Measurements from ENCODE around the gene LTBR. TPM values are rescaled to one million over a fixed set of nuclear protein-coding genes. Genes with fewer than 3 reads are reported as not detected.

The LTBR gene
- total and polyA plus RNA-seq, 2 of the 4 experiments (the other 2 are of a cell fraction), result 19.7 to 62.5 TPM

DNA sequence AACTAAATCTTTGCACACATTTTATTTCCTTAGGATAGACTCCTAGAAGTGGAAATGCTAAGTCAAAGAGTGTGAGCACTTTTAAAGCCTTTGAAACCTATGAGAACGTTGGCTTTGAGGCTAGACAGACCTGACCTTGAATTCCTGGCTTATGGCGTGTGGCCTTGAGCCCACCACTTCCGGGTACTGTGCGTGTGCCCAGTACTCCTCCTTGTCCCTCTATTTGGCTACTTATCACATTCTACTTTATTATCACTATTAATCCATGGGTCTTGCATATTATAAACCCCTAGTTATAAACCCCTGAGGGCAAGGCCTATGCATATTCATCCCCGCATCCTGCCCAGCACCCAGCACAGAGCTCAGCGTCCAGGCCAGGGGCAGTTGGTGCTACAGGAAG is 34.8 kb downstream of the LTBR start:
- Histone ChIP-seq H4K20me1 (ENCODE audit: insufficient read depth, low read length) (no peaks in the 10 kb centered on the region), H3K4me3 (ENCODE audit: insufficient read depth, low read depth, low read length) (no peak overlapping the region), H3K56ac (ENCODE audit: extremely low read depth, insufficient read depth, low read length) (no peak overlapping the region), H3K9me1 (ENCODE audit: insufficient read depth, low read length) (peaks cover 10% of the 10 kb centered on the region; the same call in 1 of the 2 replicates), H3K36me3 (ENCODE audit: control insufficient read depth, insufficient read depth, low read length) (no peaks in the 10 kb centered on the region), H2BK120ac (ENCODE audit: low read depth, low read length) (no peak overlapping the region), H4K5ac (ENCODE audit: low read depth, low read length) (no peak overlapping the region), H3K23ac (ENCODE audit: low read depth, low read length) (no peak overlapping the region), H2AK5ac (ENCODE audit: low read depth, low read length) (no peak overlapping the region; the same call in 1 of the 2 replicates), H3K18ac (ENCODE audit: low read depth, low read length) (no peak overlapping the region), H3K9me3 (ENCODE audit: control insufficient read depth, insufficient read depth, low read length) (no peaks in the 10 kb centered on the region), H2BK20ac (ENCODE audit: low read depth, low read length) (no peak overlapping the region), H3K14ac (replicated peaks; ENCODE audit: low read depth, low read length) (no peak overlapping the region), H3K9ac (ENCODE audit: low read depth, low read length) (no peak overlapping the region), H3K79me1 (ENCODE audit: low read depth in 1 of 2, low read length in 2 of 2) (no peaks in the 10 kb centered on the region), H3K27me3 (ENCODE audit: control insufficient read depth, insufficient read depth, low read length) (no peaks in the 10 kb centered on the region), H4K91ac (ENCODE audit: insufficient read depth, low read depth, low read length) (no peak overlapping the region), H2AFZ (replicated peaks; ENCODE audit: low read length, poor library complexity) (no peak overlapping the region), H4K8ac (ENCODE audit: low read depth in 2 of 2, low read length in 2 of 2) (no peak overlapping the region), H3K4me1 (ENCODE audit: control insufficient read depth, insufficient read depth, low read length) (no peaks in the 10 kb centered on the region), H3K27ac (ENCODE audit: insufficient read depth, low read length) (no peak overlapping the region), H2BK15ac (ENCODE audit: low read depth, low read length) (no peak overlapping the region), H2BK5ac (ENCODE audit: low read depth, low read length, poor library complexity, severe bottlenecking) (no peak overlapping the region), H3K4ac (ENCODE audit: low read depth, low read length) (no peak overlapping the region), H3K4me2 (ENCODE audit: low read depth, low read length) (no peak overlapping the region), H2AK9ac (replicated peaks; ENCODE audit: low read depth, low read length, poor library complexity) (no peak overlapping the region)
- ChIA-PET POLR2A (ENCODE audit: unreplicated experiment) (no interaction called here), CTCF (no interaction called here)
- ATAC-seq (ENCODE audit: low read depth) (no peak), DNase-seq (no peak)
- dilution Hi-C loops (cut with HindIII; ENCODE audit: low sequenced_read_pairs, unreplicated experiment), result no loop called here
- intact Hi-C loops (cut with micrococcal nuclease), result no loop called here
- WGBS, 2 experiments (ENCODE audit: extremely low coverage in 2 of 2, insufficient read length in 1 of 2), result 72% methylated on average over 6 of the region's 6 CpGs; no CpG with 5 or more reads in 1 of the 2 experiments
- TF ChIP-seq, protein P1, sequence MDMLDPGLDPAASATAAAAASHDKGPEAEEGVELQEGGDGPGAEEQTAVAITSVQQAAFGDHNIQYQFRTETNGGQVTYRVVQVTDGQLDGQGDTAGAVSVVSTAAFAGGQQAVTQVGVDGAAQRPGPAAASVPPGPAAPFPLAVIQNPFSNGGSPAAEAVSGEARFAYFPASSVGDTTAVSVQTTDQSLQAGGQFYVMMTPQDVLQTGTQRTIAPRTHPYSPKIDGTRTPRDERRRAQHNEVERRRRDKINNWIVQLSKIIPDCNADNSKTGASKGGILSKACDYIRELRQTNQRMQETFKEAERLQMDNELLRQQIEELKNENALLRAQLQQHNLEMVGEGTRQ (IDR thresholded peaks at IDR 0.05; ENCODE audit: low read depth, low read length), result no peak
- no peak for TF ChIP-seq SMC3 (IDR thresholded peaks at IDR 0.05; ENCODE audit: low read depth, low read length)
- TF ChIP-seq POLR2A (IDR thresholded peaks at IDR 0.05; ENCODE audit: low read depth, low read length), result no peak
- TF ChIP-seq NFE2L2 (IDR thresholded peaks at IDR 0.05; ENCODE audit: low read depth, low read length), result no peak
- TF ChIP-seq FOS (IDR thresholded peaks at IDR 0.05; ENCODE audit: low read depth, low read length), result no peak
- TF ChIP-seq MAFK (IDR thresholded peaks at IDR 0.05; ENCODE audit: low read depth, low read length), result no peak
- no peak for TF ChIP-seq RCOR1 (IDR thresholded peaks at IDR 0.05; ENCODE audit: insufficient replicate concordance, low read length)
- TF ChIP-seq, protein P2, sequence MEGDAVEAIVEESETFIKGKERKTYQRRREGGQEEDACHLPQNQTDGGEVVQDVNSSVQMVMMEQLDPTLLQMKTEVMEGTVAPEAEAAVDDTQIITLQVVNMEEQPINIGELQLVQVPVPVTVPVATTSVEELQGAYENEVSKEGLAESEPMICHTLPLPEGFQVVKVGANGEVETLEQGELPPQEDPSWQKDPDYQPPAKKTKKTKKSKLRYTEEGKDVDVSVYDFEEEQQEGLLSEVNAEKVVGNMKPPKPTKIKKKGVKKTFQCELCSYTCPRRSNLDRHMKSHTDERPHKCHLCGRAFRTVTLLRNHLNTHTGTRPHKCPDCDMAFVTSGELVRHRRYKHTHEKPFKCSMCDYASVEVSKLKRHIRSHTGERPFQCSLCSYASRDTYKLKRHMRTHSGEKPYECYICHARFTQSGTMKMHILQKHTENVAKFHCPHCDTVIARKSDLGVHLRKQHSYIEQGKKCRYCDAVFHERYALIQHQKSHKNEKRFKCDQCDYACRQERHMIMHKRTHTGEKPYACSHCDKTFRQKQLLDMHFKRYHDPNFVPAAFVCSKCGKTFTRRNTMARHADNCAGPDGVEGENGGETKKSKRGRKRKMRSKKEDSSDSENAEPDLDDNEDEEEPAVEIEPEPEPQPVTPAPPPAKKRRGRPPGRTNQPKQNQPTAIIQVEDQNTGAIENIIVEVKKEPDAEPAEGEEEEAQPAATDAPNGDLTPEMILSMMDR (conservative IDR thresholded peaks at IDR 0.05; ENCODE audit: low read depth, low read length), result no peak
- TF ChIP-seq CHD1 (IDR thresholded peaks at IDR 0.05; ENCODE audit: low read depth, low read length), result no peak
- no peak for TF ChIP-seq RAD21 (IDR thresholded peaks at IDR 0.05; ENCODE audit: low read length)
- TF ChIP-seq CEBPB (IDR thresholded peaks at IDR 0.05; ENCODE audit: low read depth, low read length), result no peak
- no peak for TF ChIP-seq RFX5 (IDR thresholded peaks at IDR 0.05; ENCODE audit: low read depth, low read length)
- TF ChIP-seq MAZ (IDR thresholded peaks at IDR 0.05; ENCODE audit: borderline replicate concordance, low read depth, low read length), result no peak
- TF ChIP-seq BHLHE40 (IDR thresholded peaks at IDR 0.05; ENCODE audit: low read depth, low read length), result no peak
- no peak for TF ChIP-seq MXI1 (IDR thresholded peaks at IDR 0.05; ENCODE audit: borderline replicate concordance, low read depth, low read length)
- TF ChIP-seq, protein P3, sequence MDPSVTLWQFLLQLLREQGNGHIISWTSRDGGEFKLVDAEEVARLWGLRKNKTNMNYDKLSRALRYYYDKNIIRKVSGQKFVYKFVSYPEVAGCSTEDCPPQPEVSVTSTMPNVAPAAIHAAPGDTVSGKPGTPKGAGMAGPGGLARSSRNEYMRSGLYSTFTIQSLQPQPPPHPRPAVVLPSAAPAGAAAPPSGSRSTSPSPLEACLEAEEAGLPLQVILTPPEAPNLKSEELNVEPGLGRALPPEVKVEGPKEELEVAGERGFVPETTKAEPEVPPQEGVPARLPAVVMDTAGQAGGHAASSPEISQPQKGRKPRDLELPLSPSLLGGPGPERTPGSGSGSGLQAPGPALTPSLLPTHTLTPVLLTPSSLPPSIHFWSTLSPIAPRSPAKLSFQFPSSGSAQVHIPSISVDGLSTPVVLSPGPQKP (IDR thresholded peaks at IDR 0.05; ENCODE audit: borderline replicate concordance, low read depth, low read length), result no peak
- no TSS peak for BruUV-seq (replicated peaks)
- in situ Hi-C loops (cut with MboI; ENCODE audit: low sequenced_read_pairs), result no loop called here
